NCI-H774 (cell line): Measurements from ENCODE around the gene CDKN1A.
"Not testable (repeated sequence)": the region's sequence is repeated elsewhere in the genome, so short reads cannot be mapped to it uniquely, and the experiment has no call there.

Experiments used
- DNase-seq: peaks from one replicate; lab custom pipeline; 2025; lab: John Stamatoyannopoulos, UW

Gene CDKN1A

DNA sequence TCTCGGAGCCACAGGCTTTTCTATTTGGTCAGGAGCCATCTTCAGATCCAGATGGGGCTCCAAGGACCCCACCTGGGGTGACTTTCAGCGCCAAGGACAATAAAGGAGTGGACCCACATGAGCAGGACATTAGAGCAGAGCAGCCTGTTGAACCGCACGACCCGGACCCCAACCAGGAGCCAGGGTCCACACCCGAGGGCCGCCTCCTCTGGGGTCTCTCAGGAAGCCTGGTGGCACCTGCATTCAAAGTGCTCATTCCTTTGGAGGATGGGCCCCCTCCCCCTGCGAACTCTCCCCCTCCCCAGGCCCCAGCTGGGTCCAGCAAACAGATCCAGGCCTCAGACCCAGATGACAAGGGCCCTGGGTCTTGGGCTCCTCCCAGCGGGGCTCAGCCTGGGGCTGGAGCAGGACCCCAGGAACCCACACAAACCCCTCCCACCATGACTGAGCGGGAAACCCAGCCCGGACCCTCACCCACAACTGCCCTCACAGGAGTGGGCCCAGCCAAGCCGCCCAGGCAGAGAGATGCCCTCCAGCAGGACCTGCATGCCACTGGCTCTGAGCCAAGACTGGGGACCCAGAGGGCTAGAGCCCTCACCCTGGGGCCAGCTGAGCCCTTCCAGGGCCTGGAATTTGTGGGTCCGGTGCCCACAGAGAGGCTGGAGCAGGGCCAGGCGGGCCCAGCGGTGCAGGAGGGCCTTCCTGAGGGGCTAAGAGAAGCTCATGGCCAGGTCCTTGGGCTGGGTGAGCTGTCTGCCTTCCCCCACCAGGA is 43.0 kb downstream of the CDKN1A start:
- no peak for DNase-seq

- no peak for DNase-seq
Measured at GRCh38 chr6:36722365-36722764, 43.9 kb downstream of the CDKN1A start.

DNA sequence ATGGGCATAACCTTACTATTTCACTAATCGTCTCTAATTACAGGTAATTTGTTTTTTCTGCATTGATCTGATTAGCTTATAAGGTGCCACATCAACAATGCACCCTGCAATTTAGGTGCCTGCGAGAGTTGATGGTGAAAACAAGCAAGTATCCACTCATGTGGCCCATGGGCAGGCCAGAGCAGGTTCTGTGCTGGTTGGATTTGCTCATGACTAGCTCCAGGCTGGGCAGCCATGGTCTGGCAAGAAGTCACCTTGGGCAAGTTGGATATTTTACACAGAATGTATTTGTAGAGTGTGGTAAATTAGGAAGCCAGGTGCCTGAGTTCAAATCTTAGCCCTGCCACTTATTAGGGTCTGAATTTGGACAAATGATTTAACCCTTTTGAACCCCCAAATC is 44.4 kb downstream of the CDKN1A start:
- DNase-seq: no peak

- DNase-seq: not testable (repeated sequence)
Measured at GRCh38 chr6:36723992-36724391, 45.5 kb downstream of the CDKN1A start.

DNA sequence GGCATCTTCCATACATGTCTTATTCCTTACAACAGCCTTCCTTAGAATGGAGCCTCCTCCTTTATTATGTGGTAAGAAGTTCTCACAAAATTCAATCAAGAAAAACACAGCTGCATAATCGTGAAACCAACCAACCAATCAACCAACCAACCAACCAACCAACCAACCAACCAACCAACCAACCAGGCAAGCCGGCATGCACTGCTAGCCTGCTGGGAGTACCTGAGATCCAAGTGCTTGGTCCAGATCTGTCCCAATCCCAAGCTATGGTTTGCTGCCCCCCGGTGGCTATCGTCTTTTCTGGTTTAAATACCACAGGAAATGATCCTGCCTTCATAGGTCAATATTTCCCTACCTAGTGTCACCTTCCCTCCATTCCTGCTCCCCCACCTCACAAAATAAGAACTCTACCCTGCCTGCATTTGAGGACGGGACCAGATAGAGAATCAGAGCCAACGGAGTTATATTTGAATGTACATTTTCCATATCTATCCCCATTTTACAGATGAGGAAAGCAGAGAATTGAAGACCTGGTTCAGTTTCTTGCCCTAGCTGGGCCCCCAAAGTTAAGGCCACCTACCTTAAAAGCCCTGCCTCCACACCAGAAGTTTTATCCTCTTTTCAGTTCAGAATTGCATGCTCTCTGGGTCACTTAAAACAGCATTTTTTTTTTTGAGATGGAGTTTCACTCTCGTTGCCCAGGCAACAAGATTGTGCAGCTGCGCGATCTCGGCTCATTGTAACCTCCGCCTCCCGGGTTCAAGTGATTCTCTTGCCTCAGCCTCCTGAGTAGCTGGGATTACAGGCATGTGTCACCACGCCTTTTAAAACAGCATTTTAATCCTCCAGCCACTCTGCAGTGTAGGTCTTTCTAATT is 46.2 kb downstream of the CDKN1A start:
- DNase-seq: peak; percentile 40

GRCh38 chr6:36725581-36725980 is 47.1 kb downstream of the CDKN1A start:
- no peak for DNase-seq

GRCh38 chr6:36727505-36728021 is 49.0 kb downstream of the CDKN1A start:
- DNase-seq: no peak

DNA sequence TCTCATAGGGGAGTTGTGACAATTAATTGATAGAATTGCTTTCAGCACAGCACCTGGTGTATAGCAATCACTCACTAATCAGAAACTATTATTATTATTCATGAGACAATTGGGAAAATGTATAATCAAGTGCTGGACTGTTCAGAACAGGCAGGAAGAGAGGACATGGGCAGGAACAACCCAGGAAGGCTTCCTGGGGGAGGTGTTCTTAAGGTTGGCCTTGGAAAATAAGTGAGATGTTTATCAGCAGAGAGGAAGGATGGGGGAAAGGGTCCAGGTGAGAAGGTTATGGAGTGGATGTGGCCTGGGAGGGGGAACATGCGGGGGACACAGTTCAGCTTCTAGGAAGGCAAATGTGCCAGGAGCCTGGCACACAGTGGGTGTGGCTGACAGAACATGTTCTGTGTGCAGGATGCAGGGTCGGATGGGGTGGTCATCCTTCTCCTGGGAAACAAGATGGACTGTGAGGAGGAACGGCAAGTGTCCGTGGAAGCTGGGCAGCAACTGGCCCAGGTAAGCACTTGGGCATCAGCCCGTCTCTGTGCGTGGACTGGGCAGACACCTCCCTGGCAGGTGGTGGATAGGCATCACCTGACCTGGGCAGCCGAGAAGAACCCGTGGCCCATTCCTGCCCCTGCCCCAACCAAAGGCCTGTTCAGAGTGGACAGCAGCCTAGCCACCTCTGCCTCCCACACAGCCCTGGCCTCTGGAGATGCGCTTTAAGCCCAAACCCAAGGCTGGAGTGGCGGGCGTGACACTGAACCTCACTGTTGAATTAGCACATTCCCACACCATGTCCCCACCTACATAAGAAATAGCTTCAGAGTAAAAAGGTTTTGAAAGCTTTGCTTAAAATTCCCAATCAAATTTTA is 50.0 kb downstream of the CDKN1A start:
- DNase-seq: no peak

- DNase-seq: no peak
Measured at GRCh38 chr6:36729161-36729524, 50.6 kb downstream of the CDKN1A start.

DNA sequence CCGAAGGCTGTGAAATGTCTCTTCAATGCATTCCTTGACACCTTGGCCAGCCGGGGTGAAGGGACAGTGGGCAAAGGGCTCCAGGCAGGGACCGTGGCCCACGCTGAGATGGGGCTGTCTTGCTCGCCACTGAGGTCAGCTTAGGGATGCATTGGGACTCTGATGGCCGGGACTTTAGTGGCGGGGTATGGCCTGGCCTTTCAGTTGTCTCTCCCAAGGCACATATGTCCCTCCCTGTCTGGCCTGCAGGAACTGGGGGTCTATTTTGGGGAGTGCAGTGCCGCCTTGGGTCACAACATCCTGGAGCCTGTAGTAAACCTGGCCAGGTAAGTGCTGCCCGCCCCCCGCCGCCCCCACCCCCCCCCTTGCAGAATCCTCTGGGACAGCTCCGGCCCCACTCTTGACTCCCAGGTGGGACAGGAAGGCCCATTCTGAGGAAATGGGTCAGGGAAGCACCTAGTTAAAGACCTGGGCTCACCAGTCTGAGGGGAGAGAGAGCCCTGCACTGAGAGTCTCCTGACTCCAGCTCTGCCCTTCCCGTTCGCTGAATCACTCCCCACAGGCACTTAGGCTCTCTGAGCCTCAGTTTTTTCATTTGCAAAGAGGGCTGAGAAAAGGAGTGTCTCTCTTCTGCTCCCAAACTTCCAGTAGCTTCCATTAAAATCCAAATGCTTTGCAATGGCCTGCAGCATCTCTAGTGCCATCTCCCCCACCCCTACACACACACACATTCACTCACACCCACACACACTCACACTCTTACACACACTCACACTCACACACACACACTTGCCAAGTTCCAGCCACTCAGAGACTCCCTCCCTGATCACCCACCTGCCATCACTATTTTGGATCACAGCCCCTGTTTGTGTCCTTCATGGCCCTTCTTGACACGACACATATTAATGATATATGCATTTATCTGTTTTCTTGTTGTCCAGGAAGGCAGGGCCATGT is 52.2 kb downstream of the CDKN1A start:
- DNase-seq: no peak

DNA sequence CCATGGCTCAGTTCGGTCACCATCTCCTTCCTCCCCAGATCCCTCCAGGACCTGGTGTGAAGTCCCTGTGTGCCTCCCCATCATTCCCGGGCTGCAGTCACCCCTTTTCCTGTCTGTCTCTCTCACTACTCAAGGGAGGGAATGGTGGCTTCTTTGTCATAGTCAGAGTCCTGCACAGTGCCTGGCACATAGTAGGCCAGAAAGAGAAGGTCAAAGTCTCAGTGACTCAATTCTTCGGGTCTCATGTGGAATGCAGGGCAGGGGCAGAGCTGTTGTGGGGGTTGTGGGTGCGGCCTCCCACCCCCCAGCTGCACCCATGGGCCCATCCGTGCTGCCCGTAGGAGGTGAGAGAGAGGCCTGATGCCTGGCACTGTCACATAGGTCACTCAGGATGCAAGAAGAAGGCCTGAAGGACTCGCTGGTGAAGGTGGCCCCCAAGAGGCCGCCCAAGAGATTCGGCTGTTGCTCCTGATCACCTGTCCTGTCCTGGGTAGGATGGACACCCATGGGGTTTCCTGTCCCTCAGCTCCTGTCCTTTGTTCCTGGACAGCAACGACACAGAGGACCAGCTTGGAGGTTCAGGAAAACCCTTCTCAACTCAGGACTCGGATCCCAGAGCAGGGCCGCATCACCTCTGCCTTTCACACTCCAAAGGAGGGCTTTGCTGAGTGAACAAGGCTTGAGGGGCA is 53.3 kb downstream of the CDKN1A start:
- no peak for DNase-seq

DNA sequence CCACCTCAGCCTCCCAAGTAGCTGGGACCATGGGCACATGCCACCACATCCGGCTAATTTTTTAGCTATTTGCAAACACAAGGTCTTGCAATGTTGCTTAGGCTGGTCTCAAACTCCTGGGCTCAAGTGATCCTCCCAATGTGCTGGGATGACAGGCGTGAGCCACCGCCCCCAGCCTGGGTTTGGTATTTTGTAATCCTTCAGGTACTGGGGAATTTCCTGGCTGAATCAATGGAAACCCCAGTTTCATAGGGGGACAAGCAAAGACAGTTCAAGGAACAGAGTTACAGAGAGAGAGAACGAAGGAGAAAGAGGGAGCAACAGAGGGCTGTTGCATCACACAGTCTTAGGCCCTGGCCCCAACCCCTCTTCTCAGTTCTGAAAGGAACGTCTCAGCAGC is 54.8 kb downstream of the CDKN1A start:
- DNase-seq: no peak

DNA sequence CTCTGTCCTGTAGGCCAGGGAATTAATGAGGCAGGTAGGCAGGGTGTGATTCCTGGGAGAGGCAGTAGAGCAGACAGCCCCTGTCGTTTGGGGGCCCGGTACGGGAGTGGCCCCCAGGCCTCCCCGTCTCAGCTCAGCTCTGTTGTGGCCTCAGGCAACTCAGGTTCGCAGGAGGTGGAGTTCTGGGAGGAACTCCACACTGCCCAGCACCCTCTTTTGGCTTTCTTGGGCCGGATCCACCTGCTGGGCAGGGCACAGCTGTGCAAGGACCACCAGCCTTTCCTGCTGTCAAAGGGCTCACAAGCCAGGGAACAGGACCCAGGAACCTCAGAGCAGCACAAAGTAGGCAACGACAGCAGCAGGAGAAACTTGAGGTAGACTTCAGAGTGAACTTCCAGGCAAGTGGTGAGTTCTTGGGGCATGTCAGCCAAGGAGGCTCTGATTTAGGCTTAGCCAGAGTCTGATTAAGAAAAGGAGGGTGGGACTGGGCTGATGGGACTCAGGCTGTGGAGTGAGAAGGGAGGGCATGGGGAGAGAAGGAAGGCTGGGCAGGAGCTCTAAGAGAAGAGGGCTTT is 56.1 kb downstream of the CDKN1A start:
- DNase-seq: no peak

- no peak for DNase-seq
Measured at GRCh38 chr6:36735110-36736071, 56.9 kb downstream of the CDKN1A start.
